C4-2B (cell line): ENCODE results near the gene TSPAN13.

Source experiments
- H3K27ac ChIP-seq: fragments of 450-650 bp; 2 replicates; pipeline ENCODE4 v1.5.1; 2017
- ZFX ChIP-seq: fragments of 450-650 bp; IDR thresholded peaks from 2 replicates; pipeline ENCODE4 v1.6.1; 2017
- TF ChIP-seq, protein P1 (sequence below): fragments of 450-650 bp; conservative IDR thresholded peaks from 2 replicates; pipeline ENCODE4 v1.5.1; 2017; ENCODE audit warnings: mild to moderate bottlenecking

The TSPAN13 gene

DNA sequence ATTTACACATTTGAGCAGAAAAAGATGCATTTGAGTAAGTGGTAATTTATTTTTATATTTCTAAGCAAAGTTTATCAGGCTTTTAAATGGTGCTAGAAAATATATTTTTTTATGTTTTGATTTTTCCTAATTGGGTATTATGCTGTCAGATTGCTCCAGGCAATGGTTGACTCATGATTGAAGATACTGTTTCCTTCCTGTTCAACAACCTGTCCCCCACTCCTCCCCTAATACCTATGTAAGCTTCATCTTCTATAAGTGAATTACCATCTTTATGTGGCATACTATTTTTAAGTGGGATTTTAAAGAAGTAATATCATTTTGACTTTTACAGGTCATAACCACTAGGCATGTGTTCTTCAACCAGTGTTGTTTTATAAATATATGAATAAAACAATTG is 21.4 kb downstream of the TSPAN13 start:
- TF ChIP-seq, protein P1, sequence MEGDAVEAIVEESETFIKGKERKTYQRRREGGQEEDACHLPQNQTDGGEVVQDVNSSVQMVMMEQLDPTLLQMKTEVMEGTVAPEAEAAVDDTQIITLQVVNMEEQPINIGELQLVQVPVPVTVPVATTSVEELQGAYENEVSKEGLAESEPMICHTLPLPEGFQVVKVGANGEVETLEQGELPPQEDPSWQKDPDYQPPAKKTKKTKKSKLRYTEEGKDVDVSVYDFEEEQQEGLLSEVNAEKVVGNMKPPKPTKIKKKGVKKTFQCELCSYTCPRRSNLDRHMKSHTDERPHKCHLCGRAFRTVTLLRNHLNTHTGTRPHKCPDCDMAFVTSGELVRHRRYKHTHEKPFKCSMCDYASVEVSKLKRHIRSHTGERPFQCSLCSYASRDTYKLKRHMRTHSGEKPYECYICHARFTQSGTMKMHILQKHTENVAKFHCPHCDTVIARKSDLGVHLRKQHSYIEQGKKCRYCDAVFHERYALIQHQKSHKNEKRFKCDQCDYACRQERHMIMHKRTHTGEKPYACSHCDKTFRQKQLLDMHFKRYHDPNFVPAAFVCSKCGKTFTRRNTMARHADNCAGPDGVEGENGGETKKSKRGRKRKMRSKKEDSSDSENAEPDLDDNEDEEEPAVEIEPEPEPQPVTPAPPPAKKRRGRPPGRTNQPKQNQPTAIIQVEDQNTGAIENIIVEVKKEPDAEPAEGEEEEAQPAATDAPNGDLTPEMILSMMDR: no peak
- TF ChIP-seq ZFX: no peak

DNA sequence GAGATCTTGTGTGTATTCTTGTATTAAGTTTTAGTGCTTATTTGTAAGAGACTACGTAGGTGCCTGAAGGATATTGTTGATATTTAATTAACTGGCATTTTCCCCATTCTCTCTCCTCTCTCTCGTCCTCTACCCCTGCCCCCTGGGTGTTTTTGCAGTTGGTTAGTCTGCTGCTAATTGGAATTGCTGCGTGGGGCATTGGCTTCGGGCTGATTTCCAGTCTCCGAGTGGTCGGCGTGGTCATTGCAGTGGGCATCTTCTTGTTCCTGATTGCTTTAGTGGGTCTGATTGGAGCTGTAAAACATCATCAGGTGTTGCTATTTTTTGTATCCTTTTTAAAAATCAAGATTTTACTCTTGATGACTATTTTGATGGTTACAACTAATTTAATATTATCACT is 22.5 kb downstream of the TSPAN13 start:
- no peak for TF ChIP-seq ZFX
- TF ChIP-seq, protein P1: no peak

More for the DNA sequence above, 21.4 kb downstream of the TSPAN13 start:
- H3K27ac ChIP-seq: no peak overlapping the region

DNA sequence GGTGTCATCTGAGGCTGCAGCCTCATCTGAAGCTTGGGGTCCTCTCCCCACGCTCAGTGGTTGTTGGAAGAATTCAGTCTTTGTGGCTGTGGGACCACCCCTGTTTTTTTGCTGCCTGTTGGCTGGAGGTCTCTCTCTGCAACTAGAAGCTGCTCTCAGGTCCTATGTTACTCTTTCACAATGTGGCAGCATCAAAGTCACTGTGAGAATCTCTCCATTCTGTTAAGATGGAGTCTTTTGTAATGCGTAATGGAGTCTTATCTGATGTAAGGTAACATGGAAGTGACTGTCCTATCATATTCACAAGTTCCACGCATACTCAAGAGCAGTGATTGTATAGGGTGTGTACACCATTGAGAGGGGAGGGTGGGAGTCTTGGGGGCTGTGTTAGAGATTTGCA is 24.9 kb downstream of the TSPAN13 start:
- no peak overlapping the region for H3K27ac ChIP-seq

More for the DNA sequence above, 22.5 kb downstream of the TSPAN13 start:
- no peak overlapping the region for H3K27ac ChIP-seq

DNA sequence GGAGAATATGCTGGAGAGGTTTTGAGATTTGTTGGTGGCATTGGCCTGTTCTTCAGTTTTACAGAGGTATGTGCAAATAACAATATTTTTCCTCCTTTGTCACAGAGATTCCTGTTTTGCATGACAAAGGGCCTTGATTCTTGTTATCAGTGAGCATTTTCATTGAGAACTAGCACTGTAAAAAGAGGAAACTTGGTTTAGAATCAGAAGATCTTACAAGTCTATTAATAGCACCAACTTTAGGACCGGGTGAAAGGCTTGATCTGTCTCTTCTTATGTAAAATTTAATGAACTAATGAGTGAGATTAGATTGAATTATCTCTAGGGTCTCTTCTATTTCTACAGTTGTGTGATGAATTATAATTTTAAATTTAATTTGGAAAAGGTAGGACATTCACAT is 25.5 kb downstream of the TSPAN13 start:
- no peak overlapping the region for H3K27ac ChIP-seq

More for the DNA sequence above, 24.9 kb downstream of the TSPAN13 start:
- no peak for TF ChIP-seq ZFX
- TF ChIP-seq, protein P1: no peak

DNA sequence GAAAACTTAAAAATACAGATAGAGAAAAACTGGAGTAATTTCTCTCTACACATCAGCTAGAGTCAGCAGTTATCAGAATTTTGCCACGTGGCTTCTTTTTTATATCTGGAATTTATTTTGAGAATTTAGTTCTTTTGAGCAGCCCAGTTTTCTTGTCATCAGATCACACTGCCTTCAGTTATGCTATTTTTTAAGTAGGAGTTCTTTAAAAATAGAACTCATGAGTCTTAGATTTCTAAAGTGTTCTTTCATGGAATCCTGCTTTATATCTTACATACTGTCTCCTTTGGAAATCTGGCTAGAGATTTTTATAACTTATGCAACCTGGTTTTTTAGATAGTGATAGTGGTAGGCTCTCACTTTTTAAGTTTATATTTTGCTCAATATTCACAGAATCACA is 27.0 kb downstream of the TSPAN13 start:
- H3K27ac ChIP-seq: no peak overlapping the region
- TF ChIP-seq ZFX: no peak
- TF ChIP-seq, protein P1: no peak

More for the DNA sequence above, 25.5 kb downstream of the TSPAN13 start:
- TF ChIP-seq, protein P1: no peak
- no peak for TF ChIP-seq ZFX

DNA sequence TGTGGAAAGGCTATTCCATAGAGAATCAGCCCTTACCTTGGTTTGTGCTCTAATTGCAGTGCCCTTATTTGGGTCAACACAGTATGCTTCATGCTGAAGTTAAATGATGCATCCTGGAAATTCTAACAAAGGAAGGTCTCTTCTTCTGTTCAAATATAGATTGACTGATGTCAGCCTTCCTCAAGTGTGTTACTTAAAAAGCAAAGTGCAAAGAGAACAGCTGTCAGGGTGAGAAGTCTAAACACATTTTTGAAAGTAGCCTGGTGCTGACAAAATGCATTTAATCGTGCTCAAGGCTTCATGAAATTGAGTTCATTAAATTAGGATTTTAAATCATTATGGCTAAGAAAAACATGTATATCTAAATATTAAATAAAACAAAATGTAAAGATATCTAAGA is 31.8 kb downstream of the TSPAN13 start:
- no peak overlapping the region for H3K27ac ChIP-seq
- TF ChIP-seq, protein P1: no peak
- no peak for TF ChIP-seq ZFX

DNA sequence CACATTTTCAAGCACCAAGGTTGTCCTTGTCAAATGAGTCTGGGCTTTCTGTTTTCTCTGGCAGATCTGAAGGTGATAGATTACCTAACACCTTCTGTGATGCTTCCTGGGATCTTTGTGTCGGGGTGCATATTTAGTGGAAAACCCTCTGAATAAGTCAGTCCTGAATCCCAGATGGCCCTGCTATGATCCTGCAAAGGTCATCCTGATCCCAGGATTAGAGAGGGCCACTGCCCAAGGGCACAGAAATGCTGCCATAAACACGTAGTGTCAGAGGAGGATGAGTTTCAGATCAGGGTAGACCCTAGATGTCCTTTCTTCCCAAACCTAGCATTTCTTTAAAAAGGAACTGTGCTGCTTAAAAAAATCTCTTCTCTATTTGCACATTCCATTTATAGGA is 32.3 kb downstream of the TSPAN13 start:
- H3K27ac ChIP-seq: no peak overlapping the region; the same call in 1 of the 2 replicates
- TF ChIP-seq, protein P1: no peak
- no peak for TF ChIP-seq ZFX
